NOMO-1 treated with dmso at 0.1 percent for 144 hours (cell line): Measurements from ENCODE around the gene TRIM25.

Source experiments
- DNase-seq: peaks from one replicate; lab custom pipeline; 2025; ENCODE audit not compliant: unreplicated experiment; lab: John Stamatoyannopoulos, UW

TRIM25 gene

DNA sequence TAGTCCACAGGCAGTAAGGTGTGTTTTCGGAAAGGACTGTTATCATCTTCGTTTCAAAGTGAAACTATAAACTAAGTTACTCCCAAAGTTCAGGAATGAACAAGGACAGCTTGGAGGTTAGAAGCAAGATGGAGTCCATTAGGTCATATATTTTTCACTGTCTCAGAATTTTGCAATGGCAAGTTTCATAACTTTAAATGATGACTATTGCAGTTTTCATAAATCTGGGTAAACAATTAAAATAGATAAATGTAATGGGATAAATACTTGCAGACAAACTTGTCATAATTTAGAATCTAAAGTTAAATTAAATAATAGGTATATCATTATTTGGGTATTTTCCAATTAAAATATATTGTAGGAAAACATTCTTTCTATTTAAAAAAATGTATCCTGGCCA, 14.7 kb upstream of the TRIM25 start:
- DNase-seq = no peak

DNA sequence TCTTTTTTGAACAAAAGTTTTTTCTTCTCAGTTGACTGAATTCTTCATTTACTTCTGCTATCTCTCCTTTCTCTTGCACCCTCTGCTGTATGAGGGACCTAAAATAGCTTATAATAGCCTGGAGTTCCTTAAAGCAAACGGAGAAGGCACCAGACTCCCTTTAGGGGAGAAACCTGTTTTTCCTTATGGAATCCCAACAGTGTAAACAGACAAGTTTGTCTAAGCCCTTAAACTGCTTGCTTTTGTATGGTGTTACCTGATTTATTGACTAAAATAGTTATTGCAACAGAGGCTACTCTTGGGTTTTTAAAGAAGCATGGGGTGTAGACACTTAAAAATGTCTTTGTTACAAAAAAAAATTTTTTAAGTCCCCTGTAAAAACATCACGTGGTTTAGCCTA, 12.9 kb upstream of the TRIM25 start:
- no peak for DNase-seq

DNA sequence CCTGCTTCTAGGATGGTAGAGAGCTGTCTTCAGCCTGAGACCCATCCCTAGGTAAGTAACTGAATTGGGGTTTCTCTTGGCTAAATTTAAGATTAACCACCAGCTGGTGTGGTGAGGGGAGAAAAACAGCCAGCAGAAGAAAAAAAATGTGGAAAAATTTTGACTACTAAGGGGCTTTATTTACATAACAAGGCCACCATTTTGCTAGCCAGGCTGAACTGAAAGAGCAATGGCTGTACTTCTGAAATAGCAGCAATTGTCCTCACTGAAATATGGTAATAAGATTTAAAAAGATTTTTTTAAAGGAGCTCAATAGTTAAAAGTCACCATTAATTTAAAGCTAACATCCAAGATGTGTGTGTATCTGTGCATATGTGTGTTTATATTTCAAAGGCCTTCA, 12.4 kb upstream of the TRIM25 start:
- no peak for DNase-seq

DNA sequence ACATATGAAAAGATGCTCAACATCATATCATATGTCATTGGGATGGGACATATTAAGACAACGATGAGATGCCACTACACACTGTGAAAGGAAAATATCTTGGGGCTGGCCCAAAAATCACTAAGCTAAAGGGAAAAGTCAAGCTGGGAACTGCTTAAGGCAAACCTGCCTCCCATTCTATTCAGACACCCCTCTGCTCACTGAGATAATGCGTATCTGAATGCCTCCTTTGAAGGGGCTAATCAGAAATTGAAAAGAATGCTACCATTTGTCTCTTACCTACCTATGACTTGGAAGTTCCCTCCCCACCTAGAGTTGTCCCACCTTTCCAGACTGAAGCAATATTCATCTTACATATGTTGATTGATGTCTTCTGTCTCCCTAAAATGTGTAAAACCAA, 11.2 kb upstream of the TRIM25 start:
- DNase-seq = no peak

DNA sequence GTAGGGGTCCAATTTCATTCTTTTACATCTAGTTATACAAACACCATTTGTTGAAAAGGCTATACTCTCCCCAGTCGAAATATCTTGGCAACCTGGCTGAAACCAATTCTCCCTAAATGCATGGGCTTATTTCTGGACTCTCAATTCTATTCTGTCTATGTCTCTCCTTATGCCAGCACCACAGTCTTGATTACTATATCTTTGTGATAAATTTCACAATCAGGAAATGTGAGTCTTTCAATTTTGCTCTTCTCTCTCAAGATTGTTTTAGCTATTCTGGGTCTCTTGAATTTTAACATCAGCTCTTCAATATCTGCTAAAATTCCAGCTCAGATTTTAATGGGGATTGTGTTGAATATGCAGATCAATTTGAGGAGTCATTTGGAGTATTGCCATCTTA, 5.9 kb upstream of the TRIM25 start:
- DNase-seq = no peak

DNA sequence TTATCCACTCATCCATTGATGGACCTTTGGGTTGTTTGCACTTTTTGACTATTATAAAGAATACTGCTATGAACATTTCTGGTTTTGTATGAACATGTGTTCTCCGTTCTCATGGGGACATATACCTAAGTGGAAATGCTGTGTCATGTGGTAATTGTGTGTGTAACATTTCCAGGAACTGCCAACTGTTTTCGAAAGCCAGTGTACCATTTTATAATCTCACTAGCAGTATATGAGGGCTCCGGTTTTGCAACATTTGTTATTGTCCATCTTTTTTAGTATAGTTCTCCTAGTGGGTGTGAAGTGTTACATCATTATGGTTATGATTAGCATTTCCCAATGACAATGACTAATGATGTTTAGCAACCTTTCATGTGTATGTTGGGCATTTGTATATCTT, 5.1 kb upstream of the TRIM25 start:
- DNase-seq = peak; percentile 86

DNA sequence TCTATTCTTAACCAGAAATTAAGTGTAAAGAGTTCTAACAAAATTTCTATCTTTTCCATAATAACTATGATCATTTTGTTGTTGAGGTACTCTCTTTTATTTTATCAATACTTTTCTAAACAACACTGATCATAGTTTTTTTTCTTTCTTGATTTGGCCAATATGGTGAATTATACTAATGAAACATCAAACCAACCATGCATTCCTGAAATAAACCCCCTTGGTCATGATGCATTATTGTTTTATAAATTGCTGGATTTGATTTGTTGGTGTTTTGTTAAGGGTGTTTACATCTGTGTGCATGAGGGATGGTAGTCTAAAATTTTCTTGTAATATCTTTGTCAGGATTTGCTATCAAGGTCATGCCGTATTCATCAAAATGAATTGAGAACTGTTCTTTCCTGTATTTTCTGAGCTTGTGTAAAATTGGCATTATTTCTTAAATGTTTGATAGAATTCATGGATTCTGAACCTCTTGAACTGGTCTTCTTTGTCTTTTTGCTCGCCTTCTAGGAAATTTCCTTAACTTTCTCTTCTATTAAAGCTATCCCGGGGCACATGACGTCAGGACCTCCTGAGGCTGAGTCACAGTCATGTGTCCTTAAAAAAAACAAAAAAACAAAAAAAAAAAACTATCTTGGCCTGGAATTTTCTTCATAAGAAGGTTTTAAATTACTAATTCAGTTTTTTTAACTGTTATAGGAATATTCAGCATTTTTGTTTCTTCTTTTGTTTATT, 3.9 kb upstream of the TRIM25 start:
- no peak for DNase-seq

DNA sequence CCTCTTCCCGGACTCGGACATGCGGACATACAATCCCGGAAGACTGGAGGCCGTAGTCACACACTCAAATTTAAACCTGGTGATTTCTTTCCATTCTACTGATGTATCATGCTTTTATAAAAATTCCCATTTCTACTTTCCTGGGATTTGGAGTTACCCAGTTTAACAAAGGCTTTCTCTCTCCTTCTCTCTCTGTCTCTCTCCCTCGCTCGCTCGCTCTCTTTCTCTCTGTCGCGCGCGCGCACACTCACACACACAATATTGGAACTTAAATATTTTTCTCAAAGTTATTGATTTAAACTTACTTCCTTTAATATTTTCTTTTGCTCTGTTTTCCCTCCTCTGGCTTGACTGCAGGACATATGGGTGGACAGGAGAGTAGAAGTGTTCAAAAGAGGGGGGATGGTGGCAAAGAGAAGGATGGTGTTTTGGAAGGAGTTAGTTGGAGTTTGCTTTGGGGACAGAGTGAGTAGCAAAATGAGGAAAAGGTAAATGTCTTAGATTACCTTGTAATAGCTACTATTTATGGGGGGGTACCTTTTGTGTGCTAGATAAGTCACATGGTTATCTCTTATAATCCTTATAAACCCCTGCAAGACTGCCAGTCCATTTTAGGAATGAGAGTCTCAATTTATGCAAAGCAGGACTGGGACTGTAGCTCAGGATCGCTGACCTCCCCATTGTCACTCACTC, 878 bp upstream of the TRIM25 start:
- DNase-seq = no peak

DNA sequence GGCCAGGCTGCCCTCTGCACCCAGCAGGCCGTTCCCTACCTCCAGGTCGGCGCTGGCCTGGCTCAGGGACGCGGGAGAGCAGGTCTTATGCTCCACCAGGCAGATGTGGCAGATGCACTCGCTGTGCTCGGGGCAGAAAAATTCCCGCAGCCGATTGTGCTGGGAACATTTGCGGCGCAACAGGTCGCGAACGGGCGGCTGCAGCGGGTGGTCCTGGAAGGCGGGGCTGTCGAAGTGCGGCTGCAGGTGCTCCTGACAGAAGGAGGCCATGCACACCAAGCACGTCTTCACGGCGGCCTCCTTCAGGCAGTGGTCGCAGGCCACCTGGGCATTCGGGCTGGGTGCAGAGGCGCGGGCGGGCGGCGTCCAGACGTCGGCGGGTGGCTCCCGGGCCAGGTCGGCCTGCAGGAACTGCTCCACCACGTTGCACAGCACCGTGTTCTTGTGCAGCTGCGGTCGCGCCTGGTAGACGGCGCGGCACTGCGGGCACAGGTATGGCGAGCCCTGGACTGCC, 439 bp downstream of the TRIM25 start:
- DNase-seq = no peak

DNA sequence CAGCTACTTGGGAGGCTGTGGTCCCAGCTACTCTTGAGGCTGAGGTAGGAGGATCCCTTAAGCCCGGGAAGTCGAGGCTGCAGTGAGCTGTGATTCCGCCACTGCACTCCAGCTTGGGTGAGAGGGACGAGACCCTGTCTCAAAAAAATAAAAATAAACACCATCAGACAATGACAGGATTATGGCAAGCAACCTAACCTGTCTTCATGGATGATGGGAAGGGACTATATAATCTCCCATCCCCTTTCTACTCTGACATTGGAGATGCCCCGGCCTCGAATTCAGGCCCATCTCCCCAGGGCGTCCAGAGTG, 893 bp downstream of the TRIM25 start:
- DNase-seq = no peak

DNA sequence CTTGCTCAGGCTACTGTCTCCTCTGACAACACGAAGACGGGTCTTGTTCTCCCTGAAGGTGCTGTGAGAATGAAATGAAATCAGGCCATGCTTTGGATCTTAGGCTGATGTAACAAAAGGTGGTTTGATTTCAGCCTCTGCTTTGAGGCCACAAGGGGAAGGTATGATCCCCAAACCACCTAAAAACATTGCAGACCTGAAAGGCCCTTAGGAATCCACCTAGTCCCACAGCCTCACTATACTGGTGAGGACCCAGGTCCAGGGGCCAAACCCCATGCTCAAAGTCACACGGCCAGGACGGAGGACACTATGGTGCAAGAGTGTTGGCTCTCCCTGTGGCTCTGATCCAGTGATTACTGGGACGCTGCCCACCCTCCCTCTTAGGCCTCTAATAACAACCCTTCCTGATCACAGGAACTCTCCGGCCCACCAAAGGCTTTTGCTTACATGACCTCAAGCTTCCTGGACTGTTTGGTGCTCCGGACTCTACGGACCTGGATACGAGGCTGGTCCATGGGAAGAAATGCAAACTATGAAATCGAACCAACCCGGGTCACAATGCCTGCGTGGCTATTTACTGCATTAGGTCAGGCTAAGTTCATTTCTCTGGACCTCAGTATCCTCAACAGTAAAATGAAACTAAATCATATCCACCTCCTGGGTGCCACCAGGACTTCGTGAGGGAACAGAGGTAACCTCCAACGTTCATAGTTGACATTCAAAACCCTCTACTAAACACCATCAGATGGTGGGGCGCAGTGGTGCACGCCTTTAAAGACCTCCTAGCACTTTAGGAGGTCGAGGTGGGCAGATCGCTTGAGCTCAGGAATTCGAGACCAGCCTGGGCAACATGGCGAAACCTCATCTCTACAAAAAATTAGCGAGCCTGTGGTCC, 1.5 kb downstream of the TRIM25 start:
- DNase-seq = no peak

DNA sequence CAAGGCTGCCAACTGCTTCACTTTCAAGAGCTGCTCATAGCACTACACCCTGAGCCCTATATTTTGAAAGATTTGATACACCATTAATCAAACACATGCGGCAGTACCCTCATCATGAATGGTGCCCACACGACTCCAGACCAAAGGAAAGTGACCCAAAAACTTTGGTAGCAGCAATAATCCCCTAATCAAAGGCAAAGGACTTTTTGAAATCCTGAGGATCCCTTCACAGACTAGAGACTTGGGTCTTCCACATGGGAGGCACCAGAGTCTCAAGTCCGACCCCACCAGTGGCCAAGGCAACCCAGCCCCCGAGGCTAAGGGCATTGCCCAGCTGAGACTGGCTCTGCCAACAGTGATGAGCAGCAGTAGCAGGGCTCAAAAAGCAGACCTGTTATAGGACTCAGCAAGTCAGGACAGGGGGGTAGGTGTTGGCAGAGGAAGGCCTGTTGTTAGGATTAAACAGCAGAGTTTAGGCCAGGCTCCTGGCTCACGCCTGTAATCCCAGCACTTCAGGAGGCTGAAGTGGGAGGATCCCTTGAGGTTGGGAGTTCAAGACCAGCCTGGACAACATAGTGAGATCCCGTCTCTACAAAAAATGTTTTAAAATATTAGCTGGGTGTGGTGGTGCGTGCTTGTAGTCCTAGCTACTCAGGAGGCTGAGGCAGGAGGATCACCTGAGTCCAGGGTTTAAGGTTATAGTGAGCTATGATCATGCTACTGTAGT, 3.2 kb downstream of the TRIM25 start:
- no peak for DNase-seq

DNA sequence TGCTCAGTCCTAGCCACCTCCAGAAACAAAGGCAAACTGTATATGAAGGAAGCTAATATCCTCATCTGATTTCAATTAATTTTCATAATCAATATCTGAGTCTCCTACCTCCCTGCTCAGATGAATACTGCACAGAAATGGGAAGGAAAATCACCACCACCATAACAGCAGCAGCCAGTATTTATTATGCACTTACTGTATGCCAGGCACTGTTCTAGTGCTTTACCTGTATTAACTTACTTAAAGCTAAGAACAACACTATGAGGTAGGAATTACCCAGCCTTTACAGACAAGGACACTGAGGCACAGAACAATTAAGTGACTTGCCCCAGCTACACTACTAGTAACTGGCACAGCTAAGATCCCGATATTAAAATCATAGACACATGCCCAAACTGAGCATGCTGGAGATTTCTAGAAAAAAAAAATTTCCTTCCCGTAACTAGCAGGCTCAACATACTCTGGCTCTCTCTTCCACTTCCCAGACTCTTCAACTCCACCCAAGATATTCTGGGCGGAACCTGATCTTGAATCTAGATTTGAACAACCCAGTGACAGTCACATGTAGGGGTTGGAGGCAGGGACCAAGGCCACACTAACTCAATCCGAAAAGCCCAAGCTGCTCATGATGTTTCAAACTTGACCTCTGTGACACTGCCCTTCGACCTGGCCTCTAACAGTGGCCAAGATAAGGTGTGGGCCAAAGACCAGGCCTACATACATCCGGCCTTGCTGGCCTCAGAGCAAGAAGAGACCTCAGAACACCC, 3.9 kb downstream of the TRIM25 start:
- DNase-seq = no peak

DNA sequence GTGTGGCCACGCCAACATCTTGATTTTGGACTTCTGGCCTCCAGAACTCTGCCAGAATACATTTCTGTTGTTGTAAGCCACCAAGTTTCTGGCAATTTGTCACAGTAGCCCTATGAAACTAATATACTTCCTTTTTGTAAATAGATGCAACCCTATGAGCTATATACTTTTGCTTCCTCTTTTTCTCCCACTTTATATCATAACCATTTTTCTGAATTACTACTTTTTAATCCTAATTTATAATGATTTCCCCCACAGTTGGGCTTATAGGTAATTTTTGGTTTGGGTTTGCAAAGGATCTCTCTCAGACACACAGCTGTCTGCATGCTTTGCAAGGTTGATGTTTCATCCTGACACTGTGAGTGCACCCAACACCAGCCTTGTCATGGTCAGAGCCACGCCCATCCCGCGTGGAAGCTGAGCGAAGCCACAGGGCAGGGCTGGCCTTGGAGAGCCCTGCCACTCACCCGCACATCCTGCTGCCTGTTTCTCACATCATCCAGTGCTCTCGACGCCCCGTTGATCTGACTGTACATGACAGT, 5.8 kb downstream of the TRIM25 start:
- DNase-seq = peak; percentile 68

DNA sequence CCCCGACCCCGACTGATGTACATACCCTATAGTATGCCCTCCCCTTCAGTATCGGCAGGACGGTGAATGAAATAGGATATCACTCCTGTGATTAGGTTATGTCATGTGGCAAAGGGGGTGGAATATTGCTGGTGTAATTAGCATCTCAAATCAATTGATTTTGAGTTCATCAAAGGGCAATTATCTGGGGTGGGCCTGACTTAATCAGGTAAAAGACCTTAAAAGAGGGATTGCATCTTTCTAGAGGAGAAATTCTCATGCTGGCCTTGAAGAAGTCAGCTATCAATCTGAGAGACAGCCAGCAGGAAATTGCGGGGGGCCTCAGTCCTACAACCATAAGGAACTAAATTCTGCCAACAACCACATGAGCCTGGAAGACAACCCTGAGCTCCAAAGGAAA, 10.3 kb downstream of the TRIM25 start:
- no peak for DNase-seq

DNA sequence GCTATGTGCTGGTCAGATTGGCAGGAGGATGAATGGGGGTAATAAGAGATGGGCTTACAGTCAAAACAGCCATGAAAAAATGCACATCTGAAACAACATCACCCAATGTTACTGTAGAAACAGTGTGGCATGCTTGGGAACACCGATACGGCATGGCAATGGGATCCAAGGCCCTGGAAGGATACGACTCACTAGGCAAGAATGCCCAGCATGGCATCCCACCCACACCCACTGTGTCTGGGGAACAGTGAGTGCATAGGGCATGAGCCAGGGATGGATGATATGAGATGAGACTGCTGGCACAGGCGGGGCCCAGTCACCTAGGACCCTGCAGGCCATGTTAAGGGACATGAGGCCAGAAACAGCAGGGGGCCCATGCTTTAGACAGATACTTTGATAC, 11.5 kb downstream of the TRIM25 start:
- no peak for DNase-seq

DNA sequence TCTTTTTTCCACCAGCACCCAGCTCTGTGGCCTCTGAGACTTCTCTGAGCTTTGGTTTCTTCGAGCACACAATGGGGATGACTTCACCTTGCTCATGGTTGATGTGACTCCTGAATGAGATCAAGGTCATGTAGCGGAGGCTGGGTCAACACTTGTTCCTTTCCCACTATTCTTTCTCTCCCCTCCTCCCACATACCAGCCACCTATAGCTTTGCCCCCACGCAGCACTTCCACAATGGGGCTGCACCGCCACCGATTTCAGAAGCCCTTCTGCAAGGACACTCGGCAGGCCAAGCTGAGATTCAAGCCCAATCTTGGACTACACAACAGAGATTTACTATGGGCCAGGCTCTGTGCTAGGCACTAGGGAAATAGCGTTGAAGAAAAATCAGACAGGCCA, 14.4 kb downstream of the TRIM25 start:
- no peak for DNase-seq

DNA sequence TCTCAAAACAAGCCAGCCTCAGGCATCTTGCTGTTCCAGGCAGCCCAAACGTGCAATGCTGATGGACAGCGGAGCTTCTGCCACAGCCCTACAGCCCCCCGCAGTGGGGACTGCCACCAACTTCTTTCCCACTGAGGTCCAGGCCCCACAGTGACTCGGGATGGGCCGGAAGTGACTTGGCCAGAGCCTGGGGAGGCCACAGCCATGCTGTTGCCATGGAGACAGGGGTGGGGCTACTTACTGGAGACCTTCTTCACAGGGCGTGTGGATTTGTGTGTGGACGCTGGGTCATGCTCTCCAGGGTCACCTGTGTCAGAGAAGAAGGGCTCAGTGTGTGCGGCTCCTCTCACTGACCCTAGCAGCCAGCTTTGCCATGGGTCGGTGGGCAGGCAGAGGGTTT, 15.0 kb downstream of the TRIM25 start:
- DNase-seq = no peak

DNA sequence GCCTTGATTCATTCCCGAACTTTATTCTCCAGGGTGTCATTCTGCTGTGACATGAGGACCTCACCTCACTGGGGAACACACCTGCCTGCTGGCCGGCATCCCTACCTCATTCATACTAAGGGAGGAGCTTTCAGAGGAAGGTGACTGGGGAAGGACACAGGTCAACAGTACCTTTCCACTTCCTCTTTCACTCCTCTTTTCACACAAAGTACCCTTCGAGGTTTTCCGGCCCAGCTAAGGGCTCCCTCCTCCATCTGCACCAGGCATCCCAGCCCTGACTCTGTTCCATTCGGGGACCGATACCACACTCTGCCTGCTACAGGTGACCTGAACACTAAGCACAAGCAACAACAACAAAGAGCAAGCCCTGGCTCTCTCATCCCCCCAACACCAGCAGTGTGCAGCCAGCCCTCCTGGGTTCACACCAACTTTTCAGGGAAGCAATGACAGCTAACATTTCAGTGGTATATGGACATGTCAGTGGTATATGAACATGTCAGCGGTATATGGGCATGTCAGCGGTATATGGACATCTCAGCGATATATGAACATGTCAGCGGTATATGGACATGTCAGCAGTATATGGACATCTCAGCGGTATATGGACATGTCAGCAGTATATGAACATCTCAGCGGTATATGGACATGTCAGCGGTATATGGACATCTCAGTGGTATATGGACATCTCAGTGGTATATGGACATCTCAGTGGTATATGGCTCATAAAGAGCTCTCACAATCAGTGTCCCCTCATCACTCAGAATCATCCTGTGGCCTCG, 16.0 kb downstream of the TRIM25 start:
- no peak for DNase-seq
